MV-4-11 (cell line): ENCODE measurements around the gene SERHL2.
"Not testable (repeated sequence)": the region's sequence is repeated elsewhere in the genome, so short reads cannot be mapped to it uniquely, and the experiment has no call there.

ENCODE experiments used
- DNase-seq: peaks from one replicate; lab custom pipeline; 2025; lab: John Stamatoyannopoulos, UW

SERHL2 gene

DNA sequence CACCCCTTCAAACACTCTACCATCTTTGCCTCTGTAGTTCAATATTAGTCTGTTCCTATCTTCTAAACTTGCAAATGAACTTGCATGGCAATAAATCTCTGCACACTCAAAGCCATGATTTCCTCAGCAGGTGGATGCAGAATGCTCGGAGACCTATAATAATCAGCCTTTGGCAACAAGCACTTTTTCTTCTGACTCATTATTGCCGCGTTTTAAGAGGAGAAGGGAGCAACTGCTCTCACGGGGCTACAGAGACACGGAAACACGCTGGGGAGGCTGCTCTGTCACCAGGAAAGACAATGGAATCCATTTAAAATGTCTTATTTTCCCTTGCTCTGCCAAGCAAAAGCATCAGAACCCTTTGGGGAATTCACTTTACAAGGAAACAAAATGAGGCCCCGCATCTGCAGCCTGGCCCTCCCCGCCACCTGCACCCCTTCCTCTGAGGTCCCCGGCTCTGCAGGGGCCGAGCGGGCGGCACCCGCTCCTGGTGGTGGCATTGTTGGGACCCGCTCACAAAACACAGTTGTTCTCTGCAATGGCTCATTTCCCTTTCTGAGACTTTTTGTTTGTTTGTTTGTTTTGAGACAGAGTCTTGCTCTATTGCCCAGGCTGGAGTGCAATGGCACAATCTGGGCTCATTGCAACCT, 18.5 kb upstream of the SERHL2 start:
- not testable (repeated sequence) for DNase-seq

DNA sequence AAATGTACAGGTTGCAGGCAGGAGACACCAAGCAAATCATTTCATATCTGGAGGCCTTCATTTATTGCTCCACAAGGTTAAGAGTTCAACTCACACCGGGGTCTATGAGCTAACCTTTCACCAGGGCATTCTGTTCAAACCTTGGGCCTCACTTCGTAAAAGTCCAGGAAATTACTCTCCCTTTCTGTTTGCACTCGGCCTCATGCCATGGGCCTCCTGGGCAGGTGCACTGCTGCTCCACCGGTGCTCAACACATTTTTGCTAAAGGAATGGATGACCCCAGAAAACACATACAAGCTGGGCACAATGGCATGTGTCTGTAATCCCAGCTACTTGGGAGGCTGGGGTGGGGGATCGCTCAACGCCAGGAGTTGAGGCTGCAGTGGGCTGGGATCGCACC, 17.6 kb upstream of the SERHL2 start:
- no peak for DNase-seq

DNA sequence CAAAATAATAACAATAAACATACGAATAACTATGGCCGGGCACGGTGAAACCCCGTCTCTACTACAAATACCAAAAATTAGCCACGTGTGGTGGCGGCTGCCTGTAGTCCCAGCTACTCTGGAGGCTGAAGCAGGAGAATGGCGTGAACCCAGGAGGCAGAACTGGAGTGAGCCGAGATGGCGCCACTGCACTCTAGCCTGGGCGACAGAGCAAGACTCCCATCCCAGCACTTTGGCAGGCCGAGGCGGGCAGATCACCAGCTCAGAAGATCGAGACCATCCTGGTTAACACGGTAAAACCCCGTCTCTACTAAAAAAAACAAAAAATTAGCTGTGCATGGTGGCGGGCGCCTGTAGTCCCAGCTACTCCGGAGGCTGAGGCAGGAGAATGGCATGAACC, 17.1 kb upstream of the SERHL2 start:
- DNase-seq = not testable (repeated sequence)

DNA sequence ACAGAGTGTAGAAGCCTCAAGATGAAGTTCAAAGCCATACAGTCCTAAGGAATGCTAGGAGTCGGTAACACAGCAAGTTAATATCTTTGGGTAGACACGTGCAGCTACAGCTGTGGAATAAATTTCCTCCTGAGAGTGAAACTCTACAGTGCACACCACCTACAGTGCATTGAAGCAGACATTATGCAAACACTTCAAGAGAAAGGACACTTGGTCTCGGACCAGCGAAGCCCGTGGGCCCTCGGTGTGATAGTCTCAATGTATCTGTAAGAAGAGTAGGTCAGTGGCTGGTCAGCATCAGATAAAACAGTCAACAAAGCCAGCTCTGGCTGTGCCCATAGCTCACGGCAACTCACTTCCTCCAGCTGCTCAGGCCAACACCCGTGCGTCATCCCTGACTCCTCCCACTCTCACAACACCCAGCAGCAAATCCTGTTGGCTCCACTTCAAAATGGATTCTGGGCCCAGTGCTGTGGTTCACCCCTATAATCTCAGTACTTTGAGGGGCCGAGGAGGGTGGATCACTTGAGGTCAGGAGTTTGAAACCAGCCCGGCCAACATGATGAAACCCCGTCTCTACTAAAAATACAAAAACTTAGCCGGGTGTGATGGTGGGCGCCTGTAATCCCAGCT, 16.4 kb upstream of the SERHL2 start:
- DNase-seq = peak; percentile 34

DNA sequence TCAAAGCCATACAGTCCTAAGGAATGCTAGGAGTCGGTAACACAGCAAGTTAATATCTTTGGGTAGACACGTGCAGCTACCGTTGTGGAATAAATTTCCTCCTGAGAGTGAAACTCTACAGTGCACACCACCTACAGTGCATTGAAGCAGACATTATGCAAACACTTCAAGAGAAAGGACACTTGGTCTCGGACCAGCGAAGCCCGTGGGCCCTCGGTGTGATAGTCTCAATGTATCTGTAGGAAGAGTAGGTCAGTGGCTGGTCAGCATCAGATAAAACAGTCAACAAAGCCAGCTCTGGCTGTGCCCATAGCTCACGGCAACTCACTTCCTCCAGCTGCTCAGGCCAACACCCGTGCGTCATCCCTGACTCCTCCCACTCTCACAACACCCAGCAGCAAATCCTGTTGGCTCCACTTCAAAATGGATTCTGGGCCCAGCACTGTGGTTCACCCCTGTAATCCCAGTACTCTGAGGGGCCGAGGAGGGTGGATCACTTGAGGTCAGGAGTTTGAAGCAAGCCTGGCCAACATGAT, 14.5 kb upstream of the SERHL2 start:
- peak; percentile 75 for DNase-seq

DNA sequence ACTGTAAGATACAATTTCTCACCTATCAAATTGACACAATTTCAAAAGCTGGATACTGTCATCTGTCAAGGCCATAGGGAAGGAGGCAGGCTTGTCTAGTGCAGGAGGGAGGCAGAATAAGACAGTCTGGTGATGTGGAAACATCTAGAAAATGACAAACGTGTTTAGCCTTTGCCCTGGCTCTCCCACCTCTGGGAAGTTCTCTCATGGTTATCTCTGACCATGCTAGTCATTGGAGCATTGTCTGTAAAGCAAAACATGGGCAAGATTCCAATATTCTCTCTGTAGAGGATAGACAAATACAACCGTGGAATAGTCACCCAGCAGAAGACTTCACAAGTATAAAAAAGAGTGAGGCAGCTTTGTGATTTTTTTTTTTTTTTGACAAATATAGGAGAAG, 9.1 kb upstream of the SERHL2 start:
- DNase-seq = no peak

DNA sequence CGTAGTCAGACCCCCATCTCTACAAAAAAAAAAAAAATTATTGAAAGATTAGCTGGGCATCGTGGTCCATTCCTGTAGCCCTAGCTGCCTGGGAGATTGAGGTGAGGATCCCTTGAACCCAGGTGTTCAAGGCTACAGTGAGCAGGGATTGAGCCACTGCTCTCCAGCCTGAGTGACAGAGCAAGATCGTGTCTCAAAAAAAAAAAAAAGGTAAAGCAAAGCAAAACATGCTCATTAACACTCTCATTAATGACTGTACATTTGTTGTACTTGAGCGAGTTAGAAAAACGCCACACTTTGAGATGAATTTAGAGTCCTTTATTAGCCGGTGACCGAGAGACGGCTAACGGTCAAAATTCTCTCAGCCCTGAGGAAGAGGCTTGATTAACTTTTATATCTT, 6.2 kb upstream of the SERHL2 start:
- no peak for DNase-seq

DNA sequence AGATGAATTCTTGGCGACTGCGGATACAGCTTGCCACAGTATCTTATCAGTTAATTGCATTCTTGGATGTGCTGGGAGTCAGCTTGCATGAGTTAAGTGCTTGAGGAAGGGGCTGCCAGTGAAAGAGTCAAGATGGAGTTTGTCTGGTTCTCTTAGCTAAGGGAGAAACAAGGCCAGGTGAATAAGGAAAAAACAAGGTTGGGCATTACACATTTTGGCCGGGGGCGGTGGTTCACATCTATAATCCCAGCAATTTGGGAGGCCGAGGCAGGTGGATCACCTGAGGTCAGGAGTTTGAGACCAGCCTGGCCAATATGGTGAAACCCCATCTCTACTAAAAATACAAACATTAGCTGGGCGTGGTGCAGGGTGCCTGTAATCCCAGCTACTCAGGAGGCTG, 5.6 kb upstream of the SERHL2 start:
- not testable (repeated sequence) for DNase-seq

DNA sequence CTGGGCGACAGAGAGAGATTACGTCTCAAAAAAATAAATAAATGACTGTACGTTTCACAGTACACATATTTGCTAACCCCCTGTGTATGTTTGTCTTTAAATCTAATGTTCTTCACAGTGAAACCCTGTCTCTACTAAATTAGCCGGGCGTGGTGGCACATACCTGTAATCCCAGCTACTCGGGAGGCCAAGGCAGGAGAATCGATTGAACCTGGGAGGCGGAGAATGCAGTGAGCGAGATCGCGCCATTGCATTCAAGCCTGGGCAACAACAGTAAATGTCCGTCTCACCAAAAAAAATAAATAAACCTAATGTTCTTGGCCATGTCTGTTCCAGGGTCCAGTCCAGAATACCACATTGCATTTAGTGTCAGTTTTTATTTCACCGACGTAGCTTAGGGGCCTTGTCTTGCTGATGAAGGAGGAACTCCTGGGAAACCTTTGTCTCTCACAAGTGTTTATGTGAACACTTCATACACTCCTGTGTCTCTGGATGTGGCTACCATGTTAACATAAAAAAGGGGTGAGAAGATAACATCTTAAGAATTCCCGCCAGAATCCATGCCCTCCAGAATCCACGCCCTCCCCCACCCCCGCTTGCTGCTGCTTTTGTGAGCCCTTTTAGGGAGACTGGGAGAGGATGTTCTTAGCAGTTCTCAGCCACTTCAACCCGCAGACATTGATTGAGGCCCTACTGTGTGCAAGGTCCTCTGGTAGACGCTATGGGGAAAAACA, 5.0 kb upstream of the SERHL2 start:
- DNase-seq = no peak

DNA sequence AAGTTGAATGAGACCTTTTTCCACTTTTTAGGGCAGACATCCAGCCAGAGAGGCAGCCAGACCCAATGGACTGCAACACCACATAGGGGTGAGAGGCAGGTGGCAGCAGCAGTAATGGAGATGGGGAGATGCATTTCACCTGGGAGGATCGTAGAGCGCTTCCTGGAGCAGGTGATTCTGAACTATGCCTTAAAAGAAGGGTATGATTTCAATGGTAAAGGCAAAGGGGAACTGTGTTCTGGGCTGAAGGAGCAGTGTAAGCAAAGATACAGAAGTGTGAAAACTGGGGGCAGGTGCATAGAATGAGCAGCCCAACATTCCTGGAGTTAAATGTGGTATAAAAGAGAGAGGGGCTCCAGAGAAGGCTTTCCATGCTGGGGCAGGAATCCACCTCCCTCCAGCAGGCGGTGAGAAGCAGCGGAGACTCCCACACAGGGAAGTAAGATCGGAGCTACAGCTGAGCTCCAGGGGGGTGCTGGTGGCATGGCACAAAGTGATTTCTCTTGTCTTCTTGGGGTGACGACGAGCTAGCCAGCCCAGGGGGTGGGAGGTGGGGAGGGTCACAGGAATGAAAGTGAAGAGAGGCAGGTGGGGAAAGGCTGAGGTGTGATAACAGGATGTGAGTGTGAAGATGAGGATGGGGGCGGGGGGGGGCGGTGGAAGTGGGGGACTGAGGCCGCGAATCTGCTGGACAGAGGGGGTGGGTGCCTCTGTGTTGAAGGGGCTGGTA, 4.3 kb upstream of the SERHL2 start:
- DNase-seq = no peak

DNA sequence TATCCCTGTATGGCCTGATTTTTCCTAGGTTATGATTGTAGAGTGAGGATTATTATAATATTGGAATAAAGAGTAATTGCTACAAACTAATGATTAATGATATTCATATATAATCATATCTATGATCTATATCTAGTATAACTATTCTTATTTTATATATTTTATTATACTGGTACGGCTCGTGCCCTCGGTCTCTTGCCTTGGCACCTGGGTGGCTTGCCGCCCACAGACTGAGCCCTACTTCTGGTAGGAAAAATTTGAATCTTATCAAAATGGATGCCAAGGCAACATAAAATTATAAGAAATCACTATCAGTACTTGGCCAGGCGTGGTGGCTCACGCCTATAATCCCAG, 1.5 kb upstream of the SERHL2 start:
- DNase-seq = not testable (repeated sequence)

DNA sequence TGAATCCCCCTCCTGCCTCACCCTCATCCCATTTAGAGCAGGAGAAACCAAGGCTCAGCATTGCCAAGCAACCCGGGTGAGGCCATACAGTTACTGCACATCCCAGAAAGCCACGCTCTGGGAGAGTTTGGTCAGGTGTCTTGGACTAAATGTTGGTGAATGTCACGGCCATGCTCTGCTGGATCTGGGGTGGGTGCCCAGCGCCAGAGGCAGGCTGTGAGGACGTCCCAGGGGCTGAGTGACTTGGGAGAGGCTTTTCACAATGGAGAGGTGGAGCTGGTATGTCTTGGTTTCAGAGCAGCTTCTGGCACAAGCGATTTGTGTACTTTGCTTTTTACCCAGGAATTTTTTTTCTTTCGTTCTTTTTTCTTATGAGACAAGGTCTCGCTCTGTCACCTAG, 6.6 kb downstream of the SERHL2 start:
- DNase-seq = no peak

DNA sequence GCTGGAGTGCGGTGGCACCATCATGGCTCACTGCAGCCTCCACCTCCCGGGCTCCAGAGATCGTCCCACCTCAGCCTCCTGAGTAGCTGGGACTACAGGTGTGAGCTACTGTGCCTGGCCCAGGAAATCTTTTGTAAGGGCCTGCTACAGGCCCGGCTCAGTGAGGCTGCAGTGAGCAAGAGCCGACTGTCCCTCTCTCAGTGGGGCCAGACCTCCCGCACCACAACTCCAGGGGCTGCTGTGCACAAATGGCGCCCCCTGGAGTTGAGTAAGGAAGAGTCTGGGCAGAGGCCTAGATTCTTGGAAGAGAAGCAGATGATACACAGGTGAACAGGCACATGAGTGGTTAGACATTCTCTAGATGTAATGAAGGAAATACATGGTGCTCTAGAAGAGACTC, 7.0 kb downstream of the SERHL2 start:
- DNase-seq = no peak

DNA sequence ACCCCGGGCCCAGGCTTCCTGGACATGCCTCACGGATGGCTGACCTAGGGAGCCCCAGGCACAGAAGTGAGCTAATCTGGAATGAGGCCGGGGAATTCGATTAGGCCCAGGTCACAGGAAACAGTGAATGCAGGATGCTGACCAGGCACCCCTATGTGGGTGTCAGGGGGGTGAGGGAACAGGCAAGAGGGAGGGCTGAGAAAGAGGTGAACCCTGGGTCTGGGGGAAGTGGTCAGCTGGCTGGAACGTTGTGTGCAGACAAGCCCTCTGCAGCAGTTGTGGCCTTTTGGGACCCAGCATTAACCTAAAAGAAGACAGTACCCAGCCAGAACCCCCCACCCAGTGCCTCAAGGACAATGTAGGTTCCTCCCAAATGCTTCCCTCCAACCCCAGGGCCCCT, 8.1 kb downstream of the SERHL2 start:
- no peak for DNase-seq

DNA sequence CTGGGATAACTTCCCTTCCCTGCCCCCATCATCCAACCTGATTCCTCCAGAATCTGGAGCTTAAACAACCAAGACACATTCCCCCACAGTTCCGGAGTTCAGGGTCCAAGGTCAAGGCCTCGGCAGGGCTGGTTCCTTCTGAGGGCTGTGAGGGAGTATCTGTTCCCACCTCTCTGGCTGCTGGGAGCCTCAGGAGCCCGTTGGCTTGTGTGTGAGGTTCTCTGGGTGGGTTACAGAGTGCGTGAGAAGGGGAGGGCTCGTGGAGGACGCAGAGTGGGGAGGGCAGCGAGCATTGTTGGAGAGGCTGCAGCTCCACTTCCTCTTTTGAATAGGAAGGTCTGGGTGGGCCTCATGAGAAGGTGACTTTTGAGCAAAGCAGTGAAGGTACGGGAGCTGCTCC, 8.5 kb downstream of the SERHL2 start:
- DNase-seq = peak; percentile 76

DNA sequence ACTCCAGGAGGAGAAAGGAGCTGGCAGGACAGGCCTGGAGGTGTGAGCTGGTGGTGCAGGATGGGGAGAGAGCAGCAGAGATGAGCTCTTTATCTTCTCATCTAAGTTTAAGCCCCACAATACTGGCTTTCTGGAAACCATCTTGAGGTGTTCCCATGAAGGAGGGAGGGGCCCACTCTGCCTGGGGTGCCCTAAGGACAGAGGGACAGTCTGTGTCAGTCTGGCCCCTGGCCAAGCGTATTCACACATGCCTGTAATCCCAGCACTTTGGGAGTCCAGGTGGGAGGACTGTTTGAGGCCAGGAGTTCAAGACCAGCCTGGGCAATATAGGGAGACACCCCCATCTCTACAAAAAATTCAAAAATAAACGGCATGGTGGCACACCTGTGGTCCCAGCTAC, 8.9 kb downstream of the SERHL2 start:
- DNase-seq = no peak

DNA sequence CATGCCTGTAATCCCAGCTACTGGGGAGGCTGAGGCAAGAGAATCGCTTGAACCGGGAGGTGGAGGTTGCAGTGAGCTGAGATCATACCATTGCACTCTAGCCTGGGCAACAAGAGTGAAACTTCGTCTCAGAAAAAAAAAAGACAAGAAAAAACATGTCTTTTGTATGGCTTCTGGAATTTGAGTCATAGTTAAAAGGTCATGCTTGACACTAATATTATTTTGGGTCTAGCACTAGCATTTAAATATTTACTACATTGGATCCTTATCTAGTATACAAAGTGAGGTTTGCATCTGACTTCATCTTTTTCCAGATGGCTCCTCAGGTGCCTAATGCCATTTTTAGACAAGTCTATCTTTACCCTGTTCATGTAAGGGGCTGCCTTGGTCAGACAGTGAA, 10.2 kb downstream of the SERHL2 start:
- not testable (repeated sequence) for DNase-seq

DNA sequence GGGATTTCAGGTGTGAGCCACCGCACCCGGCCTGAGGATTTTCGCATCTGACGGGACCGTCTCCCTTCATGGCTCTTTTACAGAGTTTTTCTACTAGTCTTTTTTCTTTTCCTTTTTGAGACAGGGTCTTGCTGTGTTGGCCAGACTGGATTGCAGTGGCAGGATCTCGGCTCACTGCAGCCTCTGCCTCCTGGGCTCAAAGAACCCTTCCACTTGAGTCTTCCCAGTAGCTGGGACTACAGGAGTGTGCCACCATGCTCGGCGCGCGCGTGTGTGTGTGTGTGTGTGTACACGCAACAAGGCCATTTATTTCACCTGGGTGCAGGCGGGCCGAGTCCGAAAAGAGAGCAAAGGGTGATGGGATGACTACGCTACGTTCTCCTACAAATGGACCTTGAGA, 10.9 kb downstream of the SERHL2 start:
- no peak for DNase-seq

DNA sequence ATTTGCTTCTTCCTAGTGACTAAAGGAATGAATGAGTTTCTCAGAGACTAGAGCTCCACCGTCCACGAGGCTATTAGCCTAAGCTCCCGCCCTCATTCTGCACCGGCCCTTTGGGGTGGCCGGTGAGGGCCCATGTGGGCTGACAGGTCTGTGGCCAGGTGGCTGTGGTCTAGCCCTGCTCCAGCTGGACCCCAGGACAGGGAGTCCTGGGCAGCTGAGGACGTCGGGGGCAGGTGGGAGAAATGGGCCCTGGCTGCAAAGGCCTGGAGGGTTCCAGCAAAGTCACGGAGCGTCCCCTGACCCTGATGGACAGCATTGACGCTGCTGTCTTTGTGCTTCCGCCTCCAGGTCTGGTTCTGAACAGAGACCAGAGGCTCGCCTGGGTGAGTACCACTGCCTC, 12.2 kb downstream of the SERHL2 start:
- no peak for DNase-seq

DNA sequence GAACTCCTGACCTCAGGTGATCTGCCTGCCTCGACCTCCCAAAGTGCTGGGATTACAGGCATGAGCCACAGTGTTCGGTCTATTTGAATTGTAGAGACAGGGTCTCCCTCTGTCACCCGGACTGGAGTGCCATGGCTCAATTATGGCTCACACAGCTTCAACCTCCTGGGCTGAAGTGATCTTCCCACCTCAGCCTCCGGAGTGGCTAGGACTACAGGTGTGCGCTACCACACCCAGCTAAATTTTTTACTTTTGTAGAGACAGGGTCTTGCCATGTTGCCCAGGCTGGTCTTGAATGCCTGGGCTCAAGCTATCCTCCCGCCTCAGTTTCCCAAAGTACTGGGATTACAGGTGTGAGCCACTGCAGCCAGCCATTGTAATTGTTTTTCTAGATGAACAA, 14.2 kb downstream of the SERHL2 start:
- DNase-seq = not testable (repeated sequence)

DNA sequence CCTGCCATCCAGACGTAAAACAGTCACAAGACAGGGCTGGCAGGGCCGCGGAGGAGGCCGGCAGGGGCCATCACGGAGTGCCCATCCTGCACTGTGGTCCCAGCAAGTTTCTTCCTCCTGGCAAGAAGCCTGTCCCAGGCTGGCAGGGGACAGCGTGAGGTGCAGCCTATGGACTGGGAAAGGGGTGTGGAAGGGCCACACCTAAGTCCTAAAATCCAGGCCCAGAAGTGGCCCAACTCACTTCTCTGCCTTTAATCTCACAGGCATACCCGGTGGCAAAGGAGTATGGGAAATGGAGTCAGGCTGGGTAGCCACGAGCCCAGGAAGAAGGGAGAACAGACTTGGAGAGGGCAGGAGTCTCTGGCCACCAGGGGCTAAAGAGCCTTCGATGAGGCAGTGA, 16.8 kb downstream of the SERHL2 start:
- DNase-seq = not testable (repeated sequence)

DNA sequence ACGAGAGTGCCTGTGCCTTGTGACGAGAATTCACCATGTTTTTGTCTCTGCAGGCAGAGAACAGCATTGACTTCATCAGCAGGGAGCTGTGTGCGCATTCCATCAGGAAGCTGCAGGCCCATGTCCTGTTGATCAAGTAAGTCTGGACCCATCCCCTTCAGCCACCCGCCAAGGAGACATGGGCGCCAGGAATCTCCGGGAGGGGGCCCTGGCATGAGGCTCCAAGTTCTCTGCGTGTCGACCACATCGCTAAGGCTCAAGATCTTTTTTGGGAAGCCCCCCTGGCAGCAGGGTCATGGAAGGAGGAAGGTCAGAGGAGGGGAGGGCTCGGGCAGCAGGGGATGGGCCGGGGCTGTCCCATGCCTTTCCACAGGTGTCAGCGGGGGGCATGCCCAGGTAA, 17.3 kb downstream of the SERHL2 start:
- not testable (repeated sequence) for DNase-seq

DNA sequence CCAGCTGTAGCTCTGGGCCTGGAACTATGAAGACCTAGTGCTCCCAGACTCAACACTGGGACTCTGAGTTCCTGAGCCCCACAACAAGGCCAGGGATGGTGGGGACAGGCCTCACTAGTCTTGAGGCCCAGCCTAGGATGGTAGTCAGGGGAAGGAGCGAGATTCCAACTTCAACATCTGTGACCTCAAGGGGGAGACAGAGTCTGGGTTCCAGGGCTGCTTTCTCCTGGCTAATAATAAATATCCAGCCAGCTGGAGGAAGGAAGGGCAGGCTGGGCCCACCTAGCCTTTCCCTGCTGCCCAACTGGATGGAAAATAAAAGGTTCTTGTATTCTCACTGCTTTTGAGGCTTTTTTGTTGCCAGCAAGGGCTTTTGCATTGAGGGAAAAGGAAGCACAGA, 20.3 kb downstream of the SERHL2 start:
- DNase-seq = not testable (repeated sequence)
